ENCODE measurements around the gene GPNMB.

GPNMB gene

DNA sequence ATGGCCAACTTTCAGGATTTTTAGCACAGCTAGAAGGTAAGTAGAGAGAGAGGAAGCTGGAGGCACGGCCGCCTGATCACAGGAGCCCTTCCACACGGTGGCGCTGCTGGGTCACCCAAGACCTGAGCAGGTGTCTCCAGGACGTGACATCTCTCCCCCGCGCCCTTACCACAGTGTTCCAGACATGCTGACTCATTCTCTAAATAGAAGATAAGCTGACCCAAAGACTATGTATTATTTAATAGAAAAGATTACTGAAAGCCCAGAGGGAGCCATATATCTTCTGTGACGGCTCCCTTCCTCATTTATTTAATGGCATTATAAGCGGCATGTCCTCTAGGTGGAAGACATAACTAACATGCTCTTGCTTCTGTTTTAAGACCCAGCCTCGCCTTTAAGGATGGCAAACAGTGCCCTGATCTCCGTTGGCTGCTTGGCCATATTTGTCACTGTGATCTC, 26.6 kb downstream of the GPNMB start:
- DNase-seq (ENCODE audit: low spot score): peak; percentile 88

DNA sequence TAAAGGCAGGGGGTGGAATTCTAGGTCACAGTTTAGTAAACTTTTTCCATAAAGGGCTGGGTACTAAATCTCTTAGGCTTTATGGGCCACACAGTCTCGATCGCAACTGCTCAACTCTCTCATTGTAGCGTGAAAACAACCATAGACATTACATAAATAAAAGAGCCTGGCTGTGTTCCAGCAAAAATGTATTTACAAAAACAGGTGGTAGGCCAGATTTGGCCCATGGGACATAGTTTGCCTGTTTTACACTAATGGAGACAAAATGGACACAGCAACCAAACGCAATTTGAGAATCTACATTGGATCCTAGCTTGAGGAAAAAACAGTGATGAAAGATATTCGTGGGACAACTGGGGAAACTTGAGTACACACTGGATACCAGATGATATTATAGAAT, 29.3 kb downstream of the GPNMB start:
- no peak for DNase-seq (ENCODE audit: low spot score)

- DNase-seq (ENCODE audit: low spot score): no peak
These were observed 29.8 kb downstream of the GPNMB start for GRCh38 chr7:23276376-23276775.

DNA sequence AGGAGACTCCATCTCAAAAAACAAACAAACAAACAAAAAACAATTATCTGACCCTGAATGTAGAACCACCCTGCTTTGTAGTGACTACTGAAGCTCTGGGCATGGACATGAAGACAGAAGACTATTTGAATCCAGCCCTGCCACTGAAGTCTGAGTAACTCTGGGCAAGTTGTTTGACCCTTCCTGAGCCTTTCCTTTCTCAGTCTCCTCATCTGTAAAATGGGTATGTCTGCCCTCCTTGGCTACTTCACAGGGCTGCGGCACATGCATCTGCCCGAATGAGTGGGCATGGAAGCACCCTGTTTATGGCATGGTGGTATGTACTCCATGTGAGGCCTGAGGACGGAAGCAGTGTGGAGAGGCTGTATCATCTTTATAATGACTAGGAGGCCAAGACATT, 30.4 kb downstream of the GPNMB start:
- no peak for DNase-seq (ENCODE audit: low spot score)

- peak; percentile 81 for DNase-seq (ENCODE audit: low spot score)
These were observed 30.9 kb downstream of the GPNMB start for GRCh38 chr7:23277359-23277989.

DNA sequence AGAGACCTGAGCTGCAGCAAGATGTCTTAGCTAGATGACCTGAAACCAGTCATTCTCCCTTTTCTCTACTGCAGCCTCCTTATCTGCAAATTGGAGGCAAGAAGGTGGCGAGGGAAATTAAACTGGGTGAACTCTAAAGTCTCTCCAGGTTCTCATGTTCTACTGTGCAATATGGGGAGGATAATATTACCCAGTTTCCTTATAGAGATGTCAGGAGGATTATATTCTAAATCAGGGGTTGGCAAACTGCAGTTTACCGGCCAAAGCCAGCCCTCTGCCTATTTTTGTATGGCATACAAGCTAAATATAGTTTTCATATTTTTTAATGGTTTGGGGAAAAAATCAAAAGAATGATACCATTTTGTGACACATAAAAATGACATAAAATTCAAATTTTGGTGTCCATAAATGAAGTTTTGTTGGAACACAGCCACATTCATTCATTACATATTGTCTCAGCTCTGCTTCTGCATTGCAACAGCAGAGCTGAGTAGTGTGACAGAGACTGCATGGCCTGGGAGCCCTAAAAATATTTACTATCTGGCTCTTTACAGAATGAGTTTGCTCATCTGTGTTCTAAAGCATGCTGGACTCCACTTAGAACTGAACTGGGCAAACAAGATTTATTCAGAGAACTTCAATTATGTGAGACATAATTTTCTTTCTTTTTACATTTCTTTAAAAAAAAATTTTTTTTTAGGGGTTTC, 33.4 kb downstream of the GPNMB start:
- no peak for DNase-seq (ENCODE audit: low spot score)

GRCh38 chr7:23283086-23283485, 36.5 kb downstream of the GPNMB start:
- no peak for DNase-seq (ENCODE audit: low spot score)

GRCh38 chr7:23284871-23285270, 38.3 kb downstream of the GPNMB start:
- no peak for DNase-seq (ENCODE audit: low spot score)

DNA sequence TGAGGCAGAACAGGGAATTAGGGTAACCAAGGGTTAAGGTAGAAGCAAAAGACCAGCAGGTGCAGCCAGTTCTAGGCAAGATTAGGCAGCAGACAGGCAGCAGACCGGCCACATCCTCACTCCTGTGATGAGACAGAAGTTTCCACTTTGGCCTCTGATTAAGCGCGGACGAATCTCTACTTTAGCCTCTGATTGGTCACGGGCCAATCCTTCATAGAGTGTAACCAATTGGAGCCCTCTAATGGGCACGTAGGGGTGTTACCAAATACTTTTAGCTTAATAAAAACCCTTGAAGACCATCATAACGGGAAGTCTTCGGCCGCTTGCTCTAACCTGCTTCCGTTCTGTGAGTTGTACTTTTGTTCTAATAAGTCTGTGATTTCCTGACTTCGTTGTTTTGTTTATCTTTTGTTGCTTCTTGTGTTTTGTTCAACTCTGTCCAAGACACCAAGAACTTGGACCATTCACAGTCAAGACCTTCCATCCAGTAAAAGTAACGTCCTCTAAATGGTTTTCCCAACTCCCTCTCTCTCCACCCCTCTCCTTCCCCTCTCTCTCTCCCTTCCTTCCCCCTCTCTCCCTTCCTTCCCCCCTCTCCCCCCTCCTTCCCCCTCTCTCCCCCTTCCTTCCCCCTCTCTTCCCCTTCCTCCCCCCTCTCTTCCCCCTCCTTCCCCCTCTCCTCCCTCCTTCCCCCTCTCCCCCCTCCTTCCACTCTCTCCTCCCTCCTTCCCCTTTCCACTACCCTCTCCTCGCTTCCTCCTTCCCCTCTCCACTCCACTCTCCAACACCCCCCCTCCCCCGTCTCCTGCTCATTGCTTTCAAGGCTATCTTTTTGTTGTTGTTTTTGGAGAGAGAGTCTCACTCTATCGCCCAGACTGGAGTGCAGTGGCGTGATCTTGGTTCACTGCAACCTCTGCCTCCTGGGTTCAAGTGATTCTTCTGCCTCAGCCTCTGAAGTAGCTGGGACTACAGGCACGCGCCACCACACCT, 39.4 kb downstream of the GPNMB start:
- DNase-seq (ENCODE audit: low spot score): no peak

DNA sequence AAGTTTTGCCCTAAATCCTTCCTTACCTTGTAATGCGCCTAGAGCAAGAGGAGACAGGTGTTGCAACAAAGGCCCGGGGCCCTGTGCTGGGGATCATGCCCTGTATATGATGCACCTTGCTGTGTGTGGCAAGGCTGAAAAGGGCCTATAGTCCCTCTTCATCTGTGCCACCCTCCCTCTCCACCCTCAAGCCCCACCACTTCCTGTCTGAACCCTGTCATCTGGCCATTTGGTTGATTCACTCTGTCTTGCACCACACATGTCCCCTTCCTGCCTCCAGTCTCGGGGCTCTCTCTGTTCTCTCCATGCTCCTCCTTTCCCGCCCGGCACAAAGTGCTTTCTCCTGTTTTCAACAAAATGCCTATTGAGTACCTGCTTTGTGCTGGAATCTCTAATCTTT, 41.0 kb downstream of the GPNMB start:
- no peak for DNase-seq (ENCODE audit: low spot score)

DNA sequence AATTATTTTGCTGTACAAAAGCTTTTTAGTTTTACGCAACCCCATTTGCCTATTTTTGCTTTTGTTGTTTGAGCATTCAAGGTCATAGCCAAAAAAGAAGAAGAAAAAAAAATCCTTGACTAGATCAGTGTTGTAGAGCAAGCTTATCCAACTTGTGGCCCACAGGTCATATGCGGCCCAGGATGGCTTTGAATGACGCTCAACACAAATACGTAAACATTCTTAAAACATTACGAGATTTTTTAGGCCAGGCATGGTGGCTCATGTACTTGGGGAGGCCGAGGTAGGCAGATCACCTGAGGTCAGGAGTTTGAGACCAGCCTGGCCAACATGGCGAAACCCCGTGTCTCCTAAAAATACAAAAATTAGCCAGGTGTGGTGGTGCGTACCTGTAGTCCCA, 44.4 kb downstream of the GPNMB start:
- no peak for DNase-seq (ENCODE audit: low spot score)

GRCh38 chr7:23291957-23292560, 45.5 kb downstream of the GPNMB start:
- no peak for DNase-seq (ENCODE audit: low spot score)

DNA sequence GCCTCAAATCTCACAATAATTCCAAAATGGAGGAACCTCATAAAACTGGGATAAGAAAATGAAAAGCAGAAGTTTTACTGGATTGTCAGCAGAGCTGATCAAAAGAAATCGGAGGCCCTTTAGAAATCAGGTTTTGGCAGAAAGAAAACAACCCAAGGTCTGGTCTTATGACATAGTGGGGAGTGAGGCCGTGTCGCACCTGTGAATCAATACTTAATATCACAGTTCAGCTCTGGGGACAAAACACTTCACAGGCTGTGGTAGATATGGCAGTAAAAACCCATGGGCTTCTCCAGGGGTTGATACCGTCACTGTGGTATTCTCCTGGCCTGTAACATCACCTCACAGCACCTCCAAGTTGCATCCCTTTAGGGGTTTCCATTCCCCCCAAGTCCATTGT, 46.0 kb downstream of the GPNMB start:
- no peak for DNase-seq (ENCODE audit: low spot score)

DNA sequence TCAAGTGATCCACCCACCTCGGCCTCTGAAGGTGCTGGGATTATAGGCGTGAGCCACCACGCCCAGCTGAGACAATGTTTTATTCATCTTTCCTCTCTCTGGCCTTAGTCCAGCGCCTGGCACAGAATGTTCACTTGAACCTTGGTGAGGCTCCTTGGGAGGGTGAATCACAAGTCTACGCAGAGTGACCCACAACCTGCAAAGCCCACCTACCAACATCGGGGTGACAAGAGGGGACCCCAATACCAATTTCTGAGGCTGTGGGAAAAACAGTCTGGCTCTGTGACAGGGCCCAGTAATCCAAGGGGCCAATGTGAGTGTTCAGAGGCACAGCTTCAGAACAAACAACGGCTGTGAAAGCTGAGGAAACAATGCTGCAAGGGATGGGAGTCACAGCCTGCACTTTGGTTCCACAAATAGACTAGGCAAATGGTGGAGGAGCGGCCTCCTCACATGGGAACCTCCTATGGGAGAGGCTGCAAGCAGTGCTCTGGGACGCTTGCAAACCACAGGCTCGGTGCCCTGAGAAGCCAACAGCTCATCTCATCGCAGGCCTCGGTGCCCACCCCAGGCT, 47.0 kb downstream of the GPNMB start:
- DNase-seq (ENCODE audit: low spot score): no peak

DNA sequence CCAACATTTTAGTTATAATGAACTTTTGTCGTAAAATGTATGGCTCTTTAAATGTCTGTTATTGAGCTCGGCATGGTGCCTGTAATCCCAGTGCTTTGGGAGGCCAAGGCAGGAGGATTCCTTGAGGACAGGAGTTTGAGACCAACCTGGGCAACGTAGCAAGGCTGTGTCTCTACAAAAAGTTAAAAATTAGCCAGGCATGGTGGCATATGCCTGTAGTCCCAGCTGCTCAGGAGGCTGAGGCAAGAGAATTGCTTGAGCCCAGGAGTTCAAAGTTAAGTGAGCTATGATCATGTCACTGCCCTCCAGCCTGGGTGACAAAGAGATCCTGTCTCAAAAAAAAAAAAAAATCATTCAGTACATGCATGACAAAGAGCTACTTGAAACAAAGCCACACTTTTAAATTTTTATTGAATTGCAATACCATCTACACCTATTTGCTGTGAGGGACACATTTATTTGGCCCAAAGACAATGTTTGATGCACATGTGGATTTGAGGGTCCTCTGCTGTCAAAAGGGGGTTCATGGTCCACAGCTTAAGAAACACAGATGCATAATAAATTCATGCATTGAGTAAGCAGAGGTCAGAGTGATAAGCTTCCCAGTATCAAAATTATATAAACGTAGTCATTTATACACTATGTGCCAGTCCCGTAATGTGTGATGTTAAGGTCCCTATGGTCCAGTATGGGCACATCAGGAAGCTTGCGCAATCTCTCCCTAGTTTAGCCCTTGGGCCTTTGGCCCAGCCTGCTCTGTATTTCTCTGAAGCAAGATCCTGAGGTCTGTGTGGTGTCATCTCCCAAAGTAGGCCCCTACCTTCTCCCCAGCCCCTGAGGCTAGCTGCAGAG, 48.2 kb downstream of the GPNMB start:
- DNase-seq (ENCODE audit: low spot score): no peak

DNA sequence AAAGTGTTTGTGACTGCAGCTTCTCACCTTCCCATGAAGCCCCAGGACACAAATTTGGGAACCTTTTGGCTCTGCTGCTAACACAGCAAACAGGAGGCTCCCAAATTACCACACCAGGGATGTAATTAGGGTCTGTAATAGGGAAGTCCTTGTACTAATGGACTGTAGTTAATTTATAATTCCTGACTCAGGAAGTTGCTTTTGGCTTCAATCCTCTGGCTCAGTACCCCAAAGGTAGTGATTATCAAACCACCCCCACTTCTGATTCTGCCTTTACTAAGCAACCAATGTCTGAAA, 48.8 kb downstream of the GPNMB start:
- DNase-seq (ENCODE audit: low spot score): no peak

GRCh38 chr7:23298141-23298881, 51.7 kb downstream of the GPNMB start:
- DNase-seq (ENCODE audit: low spot score): no peak

- DNase-seq (ENCODE audit: low spot score): peak; percentile 99
These were observed 52.6 kb downstream of the GPNMB start, which contains the start of gene MALSU1 for GRCh38 chr7:23298885-23299769. Gene MALSU1 (plus strand): TSS chr7:23299339. CDS start chr7:23299353, 14 bp downstream.

- DNase-seq (ENCODE audit: low spot score): no peak
These were observed 53.3 kb downstream of the GPNMB start for GRCh38 chr7:23299770-23300300.

Measured in RKO (cell line).